A673 (cell line): ENCODE results near the gene PSMD13. TPM values are rescaled to one million over a fixed set of nuclear protein-coding genes. Genes with fewer than 3 reads are reported as not detected.
"Not testable (repeated sequence)": the region's sequence is repeated elsewhere in the genome, so short reads cannot be mapped to it uniquely, and the experiment has no call there.

ENCODE experiments used
- BruUV-seq: library from RNA; stranded (reverse); fragments of 400-500 nt; replicated peaks from 2 replicates; lab custom pipeline; 2021; lab: Mats Ljungman, UMichigan
- CTCF ChIA-PET: fragments of 300-600 bp; sonication (Branson Sonifier 250); formaldehyde crosslinking; loops from one replicate; lab custom pipeline; 2022; ENCODE audit warnings: antibody characterized with exemption; lab: Charles Lee
- POLR2A ChIA-PET: fragments of 300-600 bp; sonication (Branson Sonifier 250); formaldehyde crosslinking; loops from one replicate; lab custom pipeline; 2022; ENCODE audit warnings: antibody characterized with exemption; ENCODE audit not compliant: low non-redundant PET; lab: Charles Lee
- DNase-seq: peaks from one replicate; pipeline ENCODE4 v3.0.0-alpha.2; 2015; ENCODE audit warnings: low spot score
- H3K27ac ChIP-seq: fragments of 200-600 bp; sonication (generic); 2 replicates; pipeline ENCODE4 v1.5.1; 2016; ENCODE audit warnings: mixed run types, low read depth, mild to moderate bottlenecking, mixed read lengths, antibody characterized with exemption, low read length; ENCODE audit not compliant: poor library complexity, severe bottlenecking
- H3K27me3 ChIP-seq: fragments of 200-600 bp; sonication (generic); replicated peaks from 2 replicates; pipeline ENCODE4 v1.6.1; 2017; ENCODE audit warnings: mixed run types, low read depth, mild to moderate bottlenecking, mixed read lengths, antibody characterized with exemption, low read length; ENCODE audit not compliant: insufficient read depth, poor library complexity
- H3K36me3 ChIP-seq: fragments of 200-600 bp; sonication (generic); 2 replicates; pipeline ENCODE4 v1.6.1; 2016; ENCODE audit warnings: mixed run types, mild to moderate bottlenecking, mixed read lengths, antibody characterized with exemption, low read length; ENCODE audit not compliant: insufficient read depth, poor library complexity, severe bottlenecking
- H3K4me1 ChIP-seq: fragments of 200-600 bp; sonication (generic); 2 replicates; pipeline ENCODE4 v1.6.1; 2017; ENCODE audit warnings: mixed run types, mild to moderate bottlenecking, mixed read lengths, antibody characterized with exemption, low read length; ENCODE audit not compliant: insufficient read depth, poor library complexity, severe bottlenecking
- H3K4me3 ChIP-seq: fragments of 200-600 bp; sonication (generic); 2 replicates; pipeline ENCODE4 v1.5.1; 2016; ENCODE audit warnings: low read depth, mixed run types, mild to moderate bottlenecking, mixed read lengths, low read length; ENCODE audit not compliant: poor library complexity, severe bottlenecking
- H3K9me3 ChIP-seq: fragments of 200-600 bp; sonication (generic); 2 replicates; pipeline ENCODE4 v1.6.1; 2016; ENCODE audit warnings: mixed run types, low read depth, mild to moderate bottlenecking, mixed read lengths, antibody characterized with exemption, low read length; ENCODE audit not compliant: poor library complexity, severe bottlenecking
- CTCF ChIP-seq: fragments of 300-800, 200-600 bp; sonication (generic); conservative IDR thresholded peaks from 2 replicates; pipeline ENCODE4 v1.5.1; 2017; ENCODE audit warnings: low read depth, mild to moderate bottlenecking, antibody characterized with exemption, low read length, moderate library complexity, mixed read lengths
- EZH2 ChIP-seq: fragments of 200-600 bp; sonication (generic); IDR thresholded peaks from 2 replicates; pipeline ENCODE4 v1.6.1; 2017; ENCODE audit warnings: borderline replicate concordance, low read depth, mild to moderate bottlenecking, mixed read lengths, antibody characterized with exemption, low read length; ENCODE audit not compliant: poor library complexity, severe bottlenecking
- intact Hi-C: fragments of 100-400 bp; cut with micrococcal nuclease; formaldehyde crosslinking; loops from one replicate; pipeline ENCODE4 v1.10.0; 2022; ENCODE audit not compliant: unreplicated experiment
- total RNA-seq: library from RNA; stranded (reverse); gene quantifications from 2 replicates; pipeline ENCODE4 v1.2.3, GENCODE V29; 2021

PSMD13 gene
- total RNA-seq, 1 experiment from 2014 or later = 199 TPM

- DNase-seq = no peak
- intact Hi-C loops = no loop called here
- POLR2A ChIA-PET = no interaction called here
- TF ChIP-seq CTCF (no peak), EZH2 (no peak)
- H3K27me3 ChIP-seq = peaks cover 25% of the 10 kb centered on the region
- CTCF ChIA-PET = no interaction called here
- H3K9me3 ChIP-seq = no peaks in the 10 kb centered on the region
- H3K27ac ChIP-seq = no peak overlapping the region
- peaks cover 6% of the 10 kb centered on the region for H3K4me1 ChIP-seq
- H3K36me3 ChIP-seq = no peaks in the 10 kb centered on the region
- BruUV-seq = no TSS peak
- no peak overlapping the region for H3K4me3 ChIP-seq
Measured at GRCh38 chr11:285021-285893, 48.5 kb downstream of the PSMD13 start.

- Histone ChIP-seq H3K36me3 (no peaks in the 10 kb centered on the region), H3K9me3 (no peaks in the 10 kb centered on the region), H3K27ac (no peak overlapping the region), H3K4me3 (no peak overlapping the region), H3K4me1 (peaks cover 6% of the 10 kb centered on the region), H3K27me3 (peaks cover 19% of the 10 kb centered on the region)
- TF ChIP-seq CTCF (no peak), EZH2 (no peak)
- POLR2A ChIA-PET = no interaction called here
- CTCF ChIA-PET = no interaction called here
- BruUV-seq = no TSS peak
- no peak for DNase-seq
- intact Hi-C loops = no loop called here
Measured at GRCh38 chr11:285894-286220, 49.1 kb downstream of the PSMD13 start.

GRCh38 chr11:286977-287820, 50.4 kb downstream of the PSMD13 start:
- POLR2A ChIA-PET, H3K4me1 ChIP-seq, H3K27ac ChIP-seq, CTCF ChIA-PET, H3K36me3 ChIP-seq, H3K4me3 ChIP-seq, H3K9me3 ChIP-seq, BruUV-seq, DNase-seq, H3K27me3 ChIP-seq, intact Hi-C loops: not testable (repeated sequence)
